GM06990 (cell line): Measurements from ENCODE around the gene DIPK1C.

ENCODE experiments used
- DNase-seq: peaks from one replicate; pipeline ENCODE4 v3.0.0-alpha.2; 2011; ENCODE audit not compliant: insufficient read length; ENCODE audit errors: extremely low read depth
- H3K27me3 ChIP-seq: replicated peaks from 2 replicates; pipeline ENCODE4 v1.6.0; 2011; ENCODE audit warnings: low read length; ENCODE audit not compliant: control insufficient read depth, insufficient read depth
- H3K36me3 ChIP-seq: 2 replicates; pipeline ENCODE4 v1.5.1; 2011; ENCODE audit warnings: low read length; ENCODE audit not compliant: control insufficient read depth, insufficient read depth
- H3K4me3 ChIP-seq: replicated peaks from 2 replicates; pipeline ENCODE4 v1.5.1; 2011; ENCODE audit warnings: low read depth, mild to moderate bottlenecking, control low read depth, low read length
- CTCF ChIP-seq: IDR thresholded peaks from 2 replicates; pipeline ENCODE4 v1.5.1; 2011; ENCODE audit warnings: low read length, control low read depth, mild to moderate bottlenecking, inconsistent platforms; ENCODE audit not compliant: insufficient read depth, poor library complexity, severe bottlenecking

Gene DIPK1C

GRCh38 chr18:74454279-74454751 lies 2.8 kb downstream of the DIPK1C start:
- no peaks in the 10 kb centered on the region for H3K36me3 ChIP-seq
- H3K27me3 ChIP-seq, result peaks cover 2% of the 10 kb centered on the region
- no peak for TF ChIP-seq CTCF
- no peak overlapping the region for H3K4me3 ChIP-seq
- DNase-seq, result no peak

GRCh38 chr18:74453642-74454198 lies 3.4 kb downstream of the DIPK1C start:
- DNase-seq, result no peak
- Histone ChIP-seq H3K4me3 (no peak overlapping the region), H3K27me3 (peaks cover 2% of the 10 kb centered on the region), H3K36me3 (no peaks in the 10 kb centered on the region)
- no peak for TF ChIP-seq CTCF

GRCh38 chr18:74453016-74453566 lies 4.0 kb downstream of the DIPK1C start:
- H3K27me3 ChIP-seq, result no peaks in the 10 kb centered on the region; the same call in 1 of the 2 replicates
- no peaks in the 10 kb centered on the region for H3K36me3 ChIP-seq
- no peak for DNase-seq
- TF ChIP-seq CTCF, result no peak
- no peak overlapping the region for H3K4me3 ChIP-seq

GRCh38 chr18:74451148-74451547 lies 6.0 kb downstream of the DIPK1C start:
- no peaks in the 10 kb centered on the region; the same call in 1 of the 2 replicates for H3K27me3 ChIP-seq
- H3K36me3 ChIP-seq, result no peaks in the 10 kb centered on the region
- no peak for TF ChIP-seq CTCF
- DNase-seq, result no peak
- H3K4me3 ChIP-seq, result no peak overlapping the region

GRCh38 chr18:74450626-74451025 lies 6.5 kb downstream of the DIPK1C start:
- H3K36me3 ChIP-seq, result no peaks in the 10 kb centered on the region
- no peak overlapping the region for H3K4me3 ChIP-seq
- TF ChIP-seq CTCF, result no peak
- H3K27me3 ChIP-seq, result no peaks in the 10 kb centered on the region; the same call in 1 of the 2 replicates
- no peak for DNase-seq
